Measurements from ENCODE around the gene AUNIP.

Gene AUNIP

DNA sequence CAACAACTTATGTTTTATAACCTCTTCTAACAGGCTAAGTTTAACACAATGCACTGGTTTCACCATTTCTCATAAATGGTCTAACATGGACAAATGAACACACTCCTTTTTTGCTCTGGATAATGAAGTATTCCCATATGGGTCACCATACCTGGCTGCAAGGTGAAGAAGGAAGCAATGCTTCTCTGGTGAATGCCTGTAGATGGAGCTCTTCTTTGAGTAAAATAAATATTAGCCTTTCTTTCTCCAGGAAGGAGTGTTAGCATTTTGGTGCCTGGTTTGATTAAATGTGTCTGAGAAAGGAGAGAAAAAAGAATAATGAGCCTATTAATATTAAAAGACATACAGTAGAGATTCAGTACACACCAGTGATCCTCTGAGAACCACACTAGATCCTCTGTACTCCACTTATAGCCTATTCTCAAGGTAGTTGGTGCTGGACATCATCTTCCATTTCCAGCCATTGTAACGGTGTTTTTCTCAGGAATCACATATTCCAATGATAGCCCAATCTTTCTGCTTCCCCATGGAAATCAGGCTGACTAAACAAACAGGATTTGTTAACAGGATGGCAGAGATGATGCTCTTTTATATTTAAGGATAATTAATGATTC is 21.9 kb downstream of the AUNIP start:
- Mint-ChIP-seq H3K4me1 (no peaks in the 10 kb centered on the region), H3K9me3 (no peaks in the 10 kb centered on the region), H3K4me3 (no peak overlapping the region), H3K36me3 (ENCODE audit: low read depth) (peaks cover 28% of the 10 kb centered on the region), H3K27me3 (ENCODE audit: low read depth) (no peaks in the 10 kb centered on the region), H3K27ac (peak overlapping the region; percentile 15 to 52 (median 43))
- TF ChIP-seq, protein P1, sequence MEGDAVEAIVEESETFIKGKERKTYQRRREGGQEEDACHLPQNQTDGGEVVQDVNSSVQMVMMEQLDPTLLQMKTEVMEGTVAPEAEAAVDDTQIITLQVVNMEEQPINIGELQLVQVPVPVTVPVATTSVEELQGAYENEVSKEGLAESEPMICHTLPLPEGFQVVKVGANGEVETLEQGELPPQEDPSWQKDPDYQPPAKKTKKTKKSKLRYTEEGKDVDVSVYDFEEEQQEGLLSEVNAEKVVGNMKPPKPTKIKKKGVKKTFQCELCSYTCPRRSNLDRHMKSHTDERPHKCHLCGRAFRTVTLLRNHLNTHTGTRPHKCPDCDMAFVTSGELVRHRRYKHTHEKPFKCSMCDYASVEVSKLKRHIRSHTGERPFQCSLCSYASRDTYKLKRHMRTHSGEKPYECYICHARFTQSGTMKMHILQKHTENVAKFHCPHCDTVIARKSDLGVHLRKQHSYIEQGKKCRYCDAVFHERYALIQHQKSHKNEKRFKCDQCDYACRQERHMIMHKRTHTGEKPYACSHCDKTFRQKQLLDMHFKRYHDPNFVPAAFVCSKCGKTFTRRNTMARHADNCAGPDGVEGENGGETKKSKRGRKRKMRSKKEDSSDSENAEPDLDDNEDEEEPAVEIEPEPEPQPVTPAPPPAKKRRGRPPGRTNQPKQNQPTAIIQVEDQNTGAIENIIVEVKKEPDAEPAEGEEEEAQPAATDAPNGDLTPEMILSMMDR (IDR thresholded peaks at IDR 0.05; ENCODE audit: unreplicated experiment in 3 of 3), result peak; percentile 48 to 55 (median 50)

GRCh38 chr1:25836695-25837094 is 22.6 kb downstream of the AUNIP start:
- Mint-ChIP-seq H3K36me3 (ENCODE audit: low read depth) (peaks cover 31% of the 10 kb centered on the region), H3K27ac (no peak overlapping the region), H3K4me3 (no peak overlapping the region), H3K4me1 (no peaks in the 10 kb centered on the region), H3K9me3 (no peaks in the 10 kb centered on the region), H3K27me3 (ENCODE audit: low read depth) (no peaks in the 10 kb centered on the region)
- TF ChIP-seq, protein P1 (IDR thresholded peaks at IDR 0.05; ENCODE audit: unreplicated experiment in 3 of 3), result no peak

- Mint-ChIP-seq H3K4me1 (no peaks in the 10 kb centered on the region), H3K27ac (no peak overlapping the region), H3K36me3 (ENCODE audit: low read depth) (peaks cover 44% of the 10 kb centered on the region), H3K27me3 (ENCODE audit: low read depth) (no peaks in the 10 kb centered on the region), H3K4me3 (no peak overlapping the region), H3K9me3 (no peaks in the 10 kb centered on the region)
- TF ChIP-seq, protein P1 (IDR thresholded peaks at IDR 0.05; ENCODE audit: unreplicated experiment in 3 of 3), result no peak
These were observed 24.4 kb downstream of the AUNIP start for GRCh38 chr1:25834894-25835293.

DNA sequence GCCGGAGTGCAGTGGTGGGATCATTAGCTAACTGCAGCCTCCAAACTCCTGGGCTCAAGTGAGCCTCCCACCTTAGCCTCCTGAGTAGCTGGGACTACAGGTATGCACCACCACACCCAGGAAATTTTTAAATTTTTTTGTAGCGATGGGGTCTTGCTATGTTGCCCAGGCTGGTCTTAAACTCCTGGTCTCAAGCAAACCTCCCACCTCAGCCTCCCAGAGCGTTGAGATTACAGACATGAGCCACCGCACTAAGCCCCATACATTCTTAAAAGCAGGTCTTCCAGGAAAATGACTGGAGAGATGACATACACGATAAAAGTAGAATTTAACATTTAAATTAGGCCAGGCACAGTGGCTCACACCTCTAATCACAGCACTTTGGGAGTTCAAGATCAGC is 26.1 kb downstream of the AUNIP start:
- H3K27me3 Mint-ChIP-seq (ENCODE audit: low read depth), result no peaks in the 10 kb centered on the region
- peaks cover 59% of the 10 kb centered on the region for H3K36me3 Mint-ChIP-seq (ENCODE audit: low read depth)
- TF ChIP-seq, protein P1 (IDR thresholded peaks at IDR 0.05; ENCODE audit: unreplicated experiment in 3 of 3), result no peak
- no peak overlapping the region for H3K27ac Mint-ChIP-seq
- no peaks in the 10 kb centered on the region for H3K9me3 Mint-ChIP-seq
- H3K4me3 Mint-ChIP-seq, result no peak overlapping the region
- no peaks in the 10 kb centered on the region for H3K4me1 Mint-ChIP-seq

GRCh38 chr1:25832336-25833037 is 26.8 kb downstream of the AUNIP start:
- no peak overlapping the region for H3K4me3 Mint-ChIP-seq
- H3K4me1 Mint-ChIP-seq, result no peaks in the 10 kb centered on the region
- TF ChIP-seq, protein P1 (IDR thresholded peaks at IDR 0.05; ENCODE audit: unreplicated experiment in 3 of 3), result no peak
- H3K9me3 Mint-ChIP-seq, result no peaks in the 10 kb centered on the region
- H3K27me3 Mint-ChIP-seq (ENCODE audit: low read depth), result no peaks in the 10 kb centered on the region
- no peak overlapping the region for H3K27ac Mint-ChIP-seq
- H3K36me3 Mint-ChIP-seq (ENCODE audit: low read depth), result peaks cover 65% of the 10 kb centered on the region

Data from nephron (organoid).